A673 (cell line): Measurements from ENCODE around the gene CCNY.

Source experiments
- EZH2 ChIP-seq: fragments of 200-600 bp; sonication (generic); IDR thresholded peaks from 2 replicates; pipeline ENCODE4 v1.6.1; 2017; ENCODE audit warnings: borderline replicate concordance, low read depth, mild to moderate bottlenecking, mixed read lengths, antibody characterized with exemption, low read length; ENCODE audit not compliant: poor library complexity, severe bottlenecking
- TF ChIP-seq, protein P1 (sequence below): fragments of 300-800, 200-600 bp; sonication (generic); conservative IDR thresholded peaks from 2 replicates; pipeline ENCODE4 v1.5.1; 2017; ENCODE audit warnings: low read depth, mild to moderate bottlenecking, antibody characterized with exemption, low read length, moderate library complexity, mixed read lengths

GRCh38 chr10:35614312-35614711, 278.0 kb downstream of the CCNY start:
- TF ChIP-seq, protein P1, sequence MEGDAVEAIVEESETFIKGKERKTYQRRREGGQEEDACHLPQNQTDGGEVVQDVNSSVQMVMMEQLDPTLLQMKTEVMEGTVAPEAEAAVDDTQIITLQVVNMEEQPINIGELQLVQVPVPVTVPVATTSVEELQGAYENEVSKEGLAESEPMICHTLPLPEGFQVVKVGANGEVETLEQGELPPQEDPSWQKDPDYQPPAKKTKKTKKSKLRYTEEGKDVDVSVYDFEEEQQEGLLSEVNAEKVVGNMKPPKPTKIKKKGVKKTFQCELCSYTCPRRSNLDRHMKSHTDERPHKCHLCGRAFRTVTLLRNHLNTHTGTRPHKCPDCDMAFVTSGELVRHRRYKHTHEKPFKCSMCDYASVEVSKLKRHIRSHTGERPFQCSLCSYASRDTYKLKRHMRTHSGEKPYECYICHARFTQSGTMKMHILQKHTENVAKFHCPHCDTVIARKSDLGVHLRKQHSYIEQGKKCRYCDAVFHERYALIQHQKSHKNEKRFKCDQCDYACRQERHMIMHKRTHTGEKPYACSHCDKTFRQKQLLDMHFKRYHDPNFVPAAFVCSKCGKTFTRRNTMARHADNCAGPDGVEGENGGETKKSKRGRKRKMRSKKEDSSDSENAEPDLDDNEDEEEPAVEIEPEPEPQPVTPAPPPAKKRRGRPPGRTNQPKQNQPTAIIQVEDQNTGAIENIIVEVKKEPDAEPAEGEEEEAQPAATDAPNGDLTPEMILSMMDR: no peak
- TF ChIP-seq EZH2: no peak
